Measurements from ENCODE around the gene BEND2.
"Not testable (repeated sequence)": the region's sequence is repeated elsewhere in the genome, so short reads cannot be mapped to it uniquely, and the experiment has no call there.

The BEND2 gene

DNA sequence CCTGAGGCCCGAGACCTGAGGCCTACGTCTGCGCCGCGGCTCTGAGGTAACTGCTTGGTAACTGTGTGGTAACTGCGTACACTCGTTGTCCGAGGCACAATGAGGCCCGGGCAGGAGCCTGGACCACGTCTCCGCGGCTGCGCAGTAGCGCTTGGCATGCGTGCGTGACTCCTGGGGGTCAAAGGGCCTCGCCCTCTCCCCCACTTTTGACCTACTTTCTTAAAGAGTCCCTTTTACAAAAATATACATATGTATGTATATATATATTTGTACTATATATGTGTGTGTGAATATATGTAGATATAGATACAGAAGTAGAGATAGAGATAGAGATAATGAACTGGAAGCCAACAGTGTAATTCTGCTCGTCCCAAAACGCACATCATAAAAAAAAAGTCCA, at the start of gene BEND2:
TSS of gene BEND2 (minus strand) at position 101 of the 400 bp plus-strand sequence. CDS start 136 bp downstream, outside the sequence.
- no peak for DNase-seq (ENCODE audit: low read depth in 2 of 2)

DNA sequence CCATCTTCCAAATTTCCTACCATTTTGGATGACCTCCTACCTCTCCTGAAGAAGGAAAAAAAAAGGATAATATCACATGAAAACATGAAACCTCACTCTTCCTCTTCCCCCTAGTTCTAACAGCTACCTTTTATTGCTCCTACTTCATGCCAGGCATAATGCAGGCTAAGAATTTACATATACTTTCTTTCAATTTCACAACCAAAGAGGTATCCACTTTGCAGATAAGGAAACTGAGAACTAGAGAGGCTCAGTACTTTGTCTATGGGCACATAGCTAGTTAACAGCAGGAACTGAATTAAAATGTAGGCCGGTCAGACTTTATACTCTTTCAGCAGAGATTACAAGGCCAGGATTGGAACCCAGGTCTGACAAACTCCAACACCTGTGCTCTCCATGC, 34.4 kb upstream of the BEND2 start:
- no peak for DNase-seq (ENCODE audit: low read depth in 2 of 2)

DNA sequence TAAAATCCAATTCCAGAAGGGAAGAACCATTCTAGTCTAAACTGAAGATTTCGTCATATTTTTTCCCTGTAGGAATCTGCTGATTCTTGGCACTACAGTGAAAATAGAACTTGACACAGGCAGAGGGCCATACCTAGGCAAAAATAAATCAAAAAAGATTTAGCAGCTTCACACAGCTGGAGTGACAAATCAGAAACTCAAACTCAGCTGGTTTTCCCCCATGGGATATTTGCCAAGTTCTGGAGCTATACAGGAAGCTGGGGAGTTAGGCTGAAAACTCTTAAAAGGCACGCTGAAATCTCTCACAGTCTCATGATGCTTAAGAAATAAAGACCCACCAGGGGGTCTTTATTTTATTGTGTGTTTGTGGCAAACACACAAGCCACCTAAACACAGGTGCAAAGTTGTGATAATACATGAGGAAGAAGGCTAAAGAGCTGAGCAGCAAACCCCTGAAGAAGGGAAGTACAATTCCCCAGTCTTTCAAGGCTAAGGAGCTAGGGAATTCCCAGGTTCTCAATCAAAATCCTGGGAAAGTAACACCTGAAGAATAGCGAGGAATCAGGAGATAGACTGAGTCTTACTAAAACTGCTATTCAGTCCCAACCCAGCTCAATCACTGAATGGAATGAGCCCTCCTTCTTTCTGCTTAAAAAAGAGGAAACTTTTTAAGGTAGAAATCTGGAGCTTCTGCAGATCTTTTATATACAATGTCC, 32.1 kb upstream of the BEND2 start:
- DNase-seq (ENCODE audit: low read depth in 2 of 2): no peak

DNA sequence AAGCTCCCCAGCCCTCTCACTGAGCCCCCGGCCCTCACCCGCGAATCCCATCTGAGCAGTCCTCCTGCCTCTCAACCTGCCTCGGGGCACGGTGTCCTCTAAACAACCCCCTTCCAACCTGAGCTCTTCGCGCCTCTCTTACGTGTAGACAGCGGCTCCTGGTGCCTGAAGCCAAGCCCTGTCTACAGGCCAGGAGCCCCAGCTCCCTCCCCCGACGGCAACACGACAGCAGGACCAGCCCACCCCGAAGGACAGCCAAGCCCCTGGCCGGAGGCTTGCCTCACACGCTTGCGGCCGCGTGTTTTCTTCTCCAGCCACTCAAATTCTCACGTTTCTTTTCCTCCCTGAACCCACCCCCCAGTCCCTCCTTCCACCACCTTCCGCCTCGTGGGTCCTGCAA, 9.0 kb upstream of the BEND2 start:
- DNase-seq (ENCODE audit: low read depth in 2 of 2): not testable (repeated sequence)

DNA sequence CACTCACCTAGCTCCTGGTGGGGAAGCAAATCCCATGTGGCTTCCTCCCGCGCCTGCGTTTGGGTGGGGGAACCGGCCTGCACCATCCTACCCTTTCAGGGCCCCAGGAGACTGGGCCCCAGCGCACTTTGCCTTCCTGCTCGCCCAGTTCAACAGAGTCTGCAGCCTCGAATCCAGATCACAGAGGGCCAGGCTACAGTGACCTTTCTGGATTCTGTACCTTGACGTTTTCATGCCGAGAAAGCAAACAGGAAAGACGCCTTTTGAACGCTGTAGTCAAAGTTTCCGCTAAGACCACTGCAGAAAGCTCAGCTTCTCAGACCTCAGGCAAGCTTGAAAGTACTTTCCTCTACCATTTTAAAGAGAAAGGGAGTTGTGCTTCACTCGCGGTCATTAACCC, 7.4 kb upstream of the BEND2 start:
- DNase-seq (ENCODE audit: low read depth in 2 of 2): no peak

DNA sequence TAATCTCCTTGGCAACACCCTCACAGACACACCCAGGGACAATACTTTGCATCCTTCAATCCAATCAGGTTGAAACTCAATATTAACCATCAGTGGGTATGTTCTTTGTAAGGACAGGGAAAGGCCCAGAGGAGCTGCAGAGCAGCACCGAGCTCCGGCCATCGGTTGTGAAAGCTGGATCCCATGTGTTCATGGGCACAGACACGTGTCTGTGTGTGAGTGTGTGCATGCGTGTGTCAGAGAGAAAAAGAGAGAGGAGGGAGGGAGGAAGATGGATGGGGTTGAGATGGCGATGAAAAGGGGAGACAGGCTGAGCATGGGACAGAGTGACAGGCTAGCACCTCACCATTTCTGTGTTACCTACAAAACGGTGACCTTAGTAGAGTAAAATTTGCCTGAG, 6.8 kb upstream of the BEND2 start:
- no peak for DNase-seq (ENCODE audit: low read depth in 2 of 2)

DNA sequence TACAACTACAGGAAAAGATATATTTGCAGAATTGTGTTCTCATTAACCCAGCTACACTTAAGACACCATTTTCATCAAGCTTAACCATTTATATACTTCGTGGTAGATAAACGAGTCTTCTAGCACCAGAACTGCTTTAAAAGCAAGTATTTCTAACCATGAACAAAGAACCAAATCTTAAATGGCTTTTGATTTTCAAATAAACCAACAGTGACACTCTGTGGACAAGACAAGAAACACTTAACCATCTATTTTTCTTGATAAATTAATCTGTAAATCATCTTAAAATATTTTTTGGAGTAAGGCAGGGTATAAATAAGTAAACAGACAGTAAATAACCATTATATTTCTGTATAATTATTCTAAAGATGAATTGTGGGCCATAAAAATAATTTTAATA, 10.2 kb downstream of the BEND2 start:
- no peak for DNase-seq (ENCODE audit: low read depth in 2 of 2)

DNA sequence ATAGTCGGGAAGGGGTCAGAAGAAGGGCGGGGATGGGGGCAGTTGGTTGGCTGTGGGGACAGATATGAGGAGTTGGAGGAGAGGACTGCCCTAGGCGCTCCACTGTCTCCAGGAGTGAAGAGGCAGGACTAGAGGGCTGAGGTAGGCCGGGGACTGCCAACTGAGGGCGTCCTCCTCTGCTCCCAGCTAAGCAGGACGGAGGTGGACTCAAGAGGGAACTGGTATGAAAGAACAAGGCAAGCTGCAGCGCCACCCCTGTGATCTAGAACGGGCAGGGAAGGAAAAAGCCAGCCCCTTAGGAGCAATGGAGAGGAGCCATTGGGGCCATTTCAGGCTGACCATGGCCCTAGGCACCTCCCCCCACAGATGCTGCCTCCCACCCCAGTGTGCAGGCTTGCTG, 14.0 kb downstream of the BEND2 start:
- DNase-seq (ENCODE audit: low read depth in 2 of 2): no peak

DNA sequence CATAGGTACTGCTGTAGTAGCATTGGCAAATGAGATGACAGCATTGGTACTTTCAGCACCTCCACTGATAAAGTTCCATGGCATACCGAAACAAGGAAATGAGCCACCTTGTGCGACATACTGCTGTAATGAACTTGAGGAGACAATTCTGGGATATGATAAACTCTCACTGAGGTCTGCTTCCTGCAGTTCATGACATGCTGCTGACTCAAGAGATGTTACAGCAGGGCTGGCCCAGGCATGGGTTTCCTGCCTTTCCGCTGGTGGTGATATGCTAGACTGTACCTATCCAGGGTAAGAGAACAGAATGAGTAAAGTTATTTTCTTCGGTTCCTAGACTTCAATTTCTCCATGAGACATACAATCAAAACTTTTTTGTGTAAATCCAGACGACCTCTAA, 17.1 kb downstream of the BEND2 start:
- DNase-seq (ENCODE audit: low read depth in 2 of 2): no peak

DNA sequence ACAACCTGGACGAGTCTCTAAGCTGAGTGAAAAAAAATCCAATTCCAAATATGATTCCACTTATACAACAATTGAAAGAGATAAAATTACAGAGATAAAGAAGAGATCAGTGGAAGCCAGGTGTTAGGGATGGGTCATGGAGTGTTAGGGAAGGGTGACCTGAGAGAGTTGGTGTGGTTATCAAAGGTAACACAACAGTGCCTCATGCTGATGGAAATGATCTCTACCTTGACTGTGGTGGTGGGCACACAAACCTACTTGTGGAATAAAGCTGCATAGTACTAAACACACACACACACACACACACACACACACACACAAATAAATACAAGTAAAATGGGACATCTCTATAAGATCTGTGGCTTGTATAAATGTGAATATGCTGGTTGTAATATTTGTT, 26.0 kb downstream of the BEND2 start:
- no peak for DNase-seq (ENCODE audit: low read depth in 2 of 2)

DNA sequence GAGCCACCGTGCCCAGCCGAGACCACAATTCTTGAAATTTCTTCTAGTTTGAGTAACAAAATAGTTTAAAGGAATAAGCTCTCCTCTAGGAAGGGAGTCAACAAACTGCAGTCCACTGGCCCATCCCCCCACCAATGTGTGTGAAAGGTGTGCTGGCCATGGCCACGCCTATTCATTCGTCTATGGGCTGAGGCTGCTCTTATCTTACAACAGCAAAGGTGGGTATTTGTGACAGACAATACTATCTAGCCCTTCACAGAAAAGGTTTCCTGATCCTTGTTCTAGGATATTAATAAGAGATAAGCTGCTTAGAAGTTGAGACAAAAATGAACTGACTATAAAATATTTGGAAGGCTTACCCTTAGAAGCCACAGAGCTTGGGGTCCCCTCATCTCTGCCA, 41.2 kb downstream of the BEND2 start:
- no peak for DNase-seq (ENCODE audit: low read depth in 2 of 2)

DNA sequence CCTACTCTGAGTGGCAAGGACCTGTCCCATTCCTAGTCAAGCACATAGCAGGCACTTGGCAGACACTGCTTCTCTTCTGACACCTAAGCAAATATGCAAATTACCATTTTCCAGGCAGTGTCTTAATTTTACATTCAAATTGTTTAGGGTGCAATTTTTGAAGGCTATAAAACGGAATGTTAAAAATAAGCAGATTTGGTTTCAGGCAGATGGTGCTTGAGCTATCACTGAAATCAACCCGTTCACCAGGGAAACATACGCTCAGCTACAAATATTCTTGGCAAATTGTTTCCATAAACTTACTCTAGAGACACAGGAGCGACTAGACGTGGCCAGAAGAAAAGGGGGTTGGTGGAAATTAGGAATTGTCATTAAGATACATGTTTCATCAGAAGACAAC, 45.7 kb downstream of the BEND2 start:
- no peak for DNase-seq (ENCODE audit: low read depth in 2 of 2)

DNA sequence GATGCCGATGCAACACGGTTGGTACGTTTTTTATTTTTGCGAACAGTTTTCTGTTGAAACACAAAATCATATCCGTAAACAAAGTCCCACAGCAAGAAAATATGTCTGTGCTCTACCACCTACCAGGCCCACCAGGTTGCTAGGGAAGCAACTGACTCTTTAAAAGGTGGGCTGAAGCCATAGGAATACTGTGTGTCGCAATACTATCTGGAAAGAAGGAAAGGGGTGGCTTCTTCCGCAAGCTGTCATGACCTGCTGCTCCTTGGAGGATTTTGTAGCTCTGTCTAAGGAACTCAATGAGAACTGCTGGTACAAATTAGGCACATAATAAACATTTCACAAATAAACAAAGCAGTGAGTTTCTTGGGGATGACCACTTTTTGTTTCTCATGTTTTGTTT, 46.5 kb downstream of the BEND2 start:
- no peak for DNase-seq (ENCODE audit: low read depth in 2 of 2)

DNA sequence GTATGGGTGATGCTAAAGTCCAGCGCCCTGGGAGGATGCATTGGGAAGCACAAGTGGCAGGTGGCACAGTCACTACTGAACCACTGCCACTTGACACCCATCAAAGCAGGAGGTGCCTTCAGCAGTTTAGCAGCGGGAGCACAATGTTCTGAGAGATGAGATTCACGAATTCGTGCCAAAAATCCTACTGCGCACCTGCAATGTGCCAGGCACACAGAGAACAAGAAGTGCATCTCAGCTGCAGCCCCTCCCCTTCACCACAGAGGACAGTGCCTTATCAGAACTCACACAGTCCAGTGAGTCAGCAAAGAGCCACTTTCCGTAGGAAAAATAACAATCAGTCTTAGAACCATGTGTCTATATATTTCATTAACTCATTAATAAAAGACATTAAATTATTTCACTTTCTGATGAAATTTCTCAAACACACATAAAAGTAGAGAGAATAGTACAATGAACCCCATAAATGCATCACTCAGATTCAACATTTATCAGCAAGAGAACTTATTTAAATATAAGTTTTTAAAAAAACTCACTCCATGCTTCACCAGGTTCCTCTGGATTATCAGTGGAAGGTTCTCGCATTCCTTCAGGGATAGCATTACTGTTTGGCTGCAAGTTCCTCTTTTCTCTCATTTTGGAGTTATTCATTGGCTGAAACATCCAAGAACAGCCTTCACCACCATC, 47.0 kb downstream of the BEND2 start:
- no peak for DNase-seq (ENCODE audit: low read depth in 2 of 2)

DNA sequence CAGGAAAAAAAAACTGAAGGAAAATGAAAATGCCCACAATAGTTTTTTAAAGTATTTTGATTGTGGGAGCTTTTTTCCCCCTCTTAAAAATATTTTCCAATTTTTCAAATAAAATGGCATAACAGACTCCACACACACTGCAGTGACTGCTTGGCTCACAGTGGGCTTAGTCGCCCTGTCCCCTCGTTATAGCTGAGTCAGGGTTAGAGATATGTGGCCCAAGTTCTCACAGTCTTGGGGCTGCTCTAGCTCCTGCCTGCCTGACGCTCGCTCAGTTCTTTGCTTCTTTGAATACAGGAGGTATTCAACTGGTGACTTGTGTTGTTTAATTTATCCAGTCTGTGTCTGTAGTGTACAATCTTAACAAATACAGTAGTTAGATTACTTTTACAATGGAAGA, 47.7 kb downstream of the BEND2 start:
- no peak for DNase-seq (ENCODE audit: low read depth in 2 of 2)

DNA sequence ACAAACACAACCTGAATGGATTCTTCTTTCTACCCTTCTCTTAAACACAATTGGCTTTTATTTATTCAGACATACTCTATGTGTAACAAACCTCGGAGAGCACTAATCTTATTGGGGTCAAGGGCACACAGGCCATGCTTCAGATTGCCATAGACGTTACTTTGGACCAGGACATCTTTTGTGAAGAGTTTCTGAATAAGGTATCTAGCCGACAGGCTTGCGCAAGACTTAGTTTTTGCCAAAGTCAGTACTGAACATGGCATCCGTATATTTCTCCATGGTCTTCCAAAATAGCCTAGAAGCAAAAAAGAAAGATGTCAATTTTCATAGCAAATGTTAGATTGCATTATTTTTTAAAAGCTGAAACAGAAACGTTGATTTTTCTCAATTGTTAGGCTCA, 49.8 kb downstream of the BEND2 start:
- no peak for DNase-seq (ENCODE audit: low read depth in 2 of 2)

DNA sequence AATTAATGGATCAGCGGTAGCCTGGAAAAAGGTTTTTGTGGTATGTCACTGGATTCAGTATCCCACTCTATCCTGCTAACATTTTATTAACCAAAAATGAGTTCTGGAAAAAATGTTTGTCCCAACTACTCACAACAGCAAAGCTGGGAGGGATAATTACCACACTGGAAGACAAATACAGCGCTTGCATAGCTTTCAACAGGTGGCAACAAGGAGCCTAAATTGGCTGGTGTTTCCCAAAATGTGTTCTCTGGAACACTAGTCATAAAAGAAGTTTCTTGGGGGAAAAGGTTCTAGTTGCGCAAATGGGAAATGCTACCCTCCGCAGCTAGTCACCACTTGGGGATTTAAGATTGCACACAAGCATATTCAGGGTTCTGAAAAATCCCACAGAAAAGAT, 54.6 kb downstream of the BEND2 start:
- no peak for DNase-seq (ENCODE audit: low read depth in 2 of 2)

DNA sequence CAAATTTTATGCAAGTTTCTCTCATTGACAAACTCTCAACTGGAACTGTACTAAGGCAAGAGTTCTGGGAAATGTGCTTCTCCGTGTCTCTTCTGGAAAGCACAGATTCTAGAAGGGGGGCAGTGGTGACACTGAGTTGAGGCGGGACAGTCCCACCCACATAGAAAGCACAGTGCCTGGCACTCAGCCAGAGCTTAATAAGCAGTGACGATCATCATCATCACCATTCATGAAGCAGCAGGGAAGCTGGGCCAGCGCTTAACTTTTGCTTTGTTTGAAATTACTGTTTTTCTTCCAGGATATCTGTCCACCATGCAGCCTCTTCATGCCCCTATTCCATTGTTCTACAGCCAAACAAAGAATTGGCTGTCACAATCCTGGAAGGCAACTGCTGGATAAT, 60.3 kb downstream of the BEND2 start:
- DNase-seq (ENCODE audit: low read depth in 2 of 2): no peak

DNA sequence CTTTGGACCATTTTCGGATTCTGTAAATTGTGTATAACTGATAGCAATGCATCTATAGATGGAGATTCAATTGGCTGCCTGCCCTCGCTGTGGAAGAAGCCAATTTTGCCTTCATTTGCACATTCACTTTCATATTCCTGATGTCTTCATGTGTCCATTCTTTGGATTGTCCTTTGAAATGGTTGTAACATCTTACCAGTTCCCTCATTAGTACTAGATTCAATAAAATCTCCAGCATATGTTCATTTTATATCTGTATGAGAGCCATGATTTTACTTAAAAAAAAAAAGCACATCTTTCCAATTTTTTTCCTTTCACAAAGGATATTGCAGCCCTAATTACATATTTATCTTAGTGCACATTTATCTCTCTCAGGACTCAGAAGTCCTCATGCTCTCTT, 61.7 kb downstream of the BEND2 start:
- no peak for DNase-seq (ENCODE audit: low read depth in 2 of 2)

DNA sequence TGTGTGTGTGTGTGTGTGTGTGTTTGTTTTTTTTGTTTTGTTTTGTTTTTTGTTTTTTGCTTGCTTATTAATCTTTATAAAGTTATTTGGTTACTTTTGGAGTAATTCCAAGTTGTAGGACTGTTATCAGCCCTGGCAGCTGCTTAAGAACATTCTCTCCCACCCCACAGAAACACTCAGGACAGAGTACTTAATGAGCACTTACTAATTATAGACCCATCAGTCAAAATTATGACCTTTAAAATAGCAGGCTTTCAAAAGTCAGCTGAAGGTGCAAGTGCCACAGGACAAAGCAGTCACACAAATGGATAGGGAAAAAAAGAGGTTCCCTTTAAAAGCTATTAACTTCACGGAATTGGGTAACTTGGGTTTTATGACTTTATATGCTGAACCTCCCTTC, 69.0 kb downstream of the BEND2 start:
- no peak for DNase-seq (ENCODE audit: low read depth in 2 of 2)

DNA sequence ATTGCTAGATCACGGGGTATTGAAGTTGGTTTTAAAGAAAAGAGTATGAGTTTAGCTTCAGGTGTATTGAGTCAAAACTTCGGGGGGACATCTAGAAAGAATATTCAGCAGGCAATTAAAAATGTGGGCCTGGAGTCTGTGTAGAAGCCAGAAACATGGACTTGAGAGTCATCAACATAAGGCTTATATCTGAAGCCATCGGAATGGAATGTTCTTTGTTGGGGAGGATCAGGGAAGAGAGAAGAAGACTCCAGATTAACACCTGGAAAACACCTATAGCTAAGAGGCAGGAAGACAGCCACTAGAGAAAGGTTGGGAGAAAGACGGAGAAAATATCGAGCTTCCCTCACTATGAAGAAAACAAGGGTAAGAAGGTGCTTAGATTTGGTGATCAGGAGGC, 69.5 kb downstream of the BEND2 start:
- no peak for DNase-seq (ENCODE audit: low read depth in 2 of 2)

DNA sequence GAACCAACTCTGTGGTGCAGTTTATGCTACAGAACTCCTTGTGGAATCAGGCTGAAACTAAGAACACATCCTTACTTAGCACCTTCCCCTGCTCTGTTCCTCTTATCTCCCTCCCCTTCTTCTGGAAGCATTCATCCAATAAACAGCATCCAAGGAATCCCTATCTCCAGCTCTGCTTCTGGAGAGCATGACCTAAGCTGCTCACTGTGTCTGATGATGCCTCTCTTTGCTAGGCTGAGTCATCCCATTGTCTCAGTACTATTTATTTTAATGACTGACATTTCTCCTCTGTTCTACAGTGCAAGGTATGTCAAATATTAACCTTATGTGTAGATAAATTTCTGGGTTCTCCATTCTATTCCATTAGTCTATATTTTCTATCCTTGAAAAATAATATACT, 71.2 kb downstream of the BEND2 start:
- DNase-seq (ENCODE audit: low read depth in 2 of 2): no peak

DNA sequence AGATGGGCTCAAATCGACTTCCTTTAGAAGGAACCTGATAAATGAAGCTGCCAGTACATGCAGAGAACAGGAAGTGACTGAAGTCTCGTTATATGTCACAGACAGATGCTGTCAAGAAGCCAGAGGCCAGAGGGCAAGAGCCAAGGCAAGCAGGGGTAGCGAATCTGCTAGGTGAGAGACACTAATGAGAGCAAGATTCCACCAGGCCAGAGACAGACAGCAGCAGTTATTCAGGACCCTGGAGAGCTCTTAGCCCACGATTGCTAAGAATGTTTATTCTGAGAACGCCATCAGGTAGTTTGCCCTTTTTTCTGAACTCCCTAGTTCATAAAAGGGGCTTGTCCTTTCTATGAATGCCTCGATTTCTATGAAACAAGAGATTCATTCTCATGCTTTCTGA, 73.7 kb downstream of the BEND2 start:
- no peak for DNase-seq (ENCODE audit: low read depth in 2 of 2)

DNA sequence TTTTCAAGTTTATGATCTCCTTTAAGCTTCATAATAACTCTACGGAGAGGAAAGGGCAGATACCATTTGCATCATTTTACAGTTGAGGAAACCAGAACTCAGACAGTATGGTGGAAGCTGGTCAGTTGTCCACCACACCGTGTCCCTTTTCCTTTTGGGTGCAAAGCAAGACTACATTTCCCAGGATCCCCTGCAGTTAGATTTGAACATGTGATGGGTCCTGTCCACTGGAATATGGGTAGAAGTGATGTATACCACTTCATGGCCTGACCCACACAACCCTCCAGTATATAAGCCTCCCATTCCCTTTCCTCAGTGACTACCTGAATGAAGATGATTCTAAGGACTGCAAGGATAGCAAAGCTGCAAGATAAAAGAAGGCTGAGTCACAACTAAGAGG, 74.7 kb downstream of the BEND2 start:
- DNase-seq (ENCODE audit: low read depth in 2 of 2): no peak

Data from stimulated activated CD8-positive, alpha-beta memory T cell treated with anti-CD3 and anti-CD28 coated beads, Interleukin-7, amount 100 ng/mL, for 4 hours (primary cell).